NB4 (cell line): ENCODE measurements around the gene GABRR1.
A peak's percentile ranks its signal among the peaks of the same experiment; 100 is the strongest.

Source experiments
- DNase-seq: peaks from one replicate; pipeline ENCODE4 v3.0.0; 2010; ENCODE audit warnings: low read depth
- H3K4me3 ChIP-seq: one replicate; pipeline ENCODE4 v1.5.1; 2011; ENCODE audit warnings: mild to moderate bottlenecking, low read depth, low read length, moderate library complexity
- MYC ChIP-seq: IDR thresholded peaks from 2 replicates; pipeline ENCODE4 v1.6.1; 2011; ENCODE audit warnings: low read depth, low read length
- POLR2A ChIP-seq: IDR thresholded peaks from 2 replicates; pipeline ENCODE4 v1.6.1; 2011; ENCODE audit warnings: mild to moderate bottlenecking; ENCODE audit not compliant: insufficient read length; ENCODE audit errors: extremely low read depth
- TF ChIP-seq, protein P1 (sequence below): IDR thresholded peaks from 2 replicates; pipeline ENCODE4 v1.6.1; 2011; ENCODE audit warnings: low read depth, low read length
- TF ChIP-seq, protein P2 (sequence below): IDR thresholded peaks from one replicate; pipeline ENCODE4 v1.5.1; 2012; ENCODE audit warnings: low read depth, low read length

Gene GABRR1

DNA sequence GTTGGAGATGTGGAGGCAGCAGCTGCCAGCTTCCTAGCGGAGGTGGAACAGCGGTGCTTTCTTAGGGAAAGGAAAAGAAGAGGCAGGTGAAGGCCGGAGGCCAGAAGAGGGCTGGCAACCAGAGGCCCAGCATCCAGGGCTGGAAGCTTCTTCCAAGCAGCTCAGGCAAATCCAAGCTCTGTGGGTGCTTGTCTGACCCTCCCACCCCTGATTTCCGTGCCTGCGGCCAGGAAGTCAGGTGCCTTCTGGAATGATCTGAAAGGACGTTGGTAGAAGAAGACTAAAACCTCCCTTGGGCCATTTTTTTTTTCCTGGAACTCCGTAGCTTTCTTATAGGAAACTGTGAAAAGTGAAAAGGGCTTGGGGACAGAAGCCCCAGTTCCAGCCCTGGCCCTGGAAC is 33.1 kb upstream of the GABRR1 start:
- no peak for DNase-seq
- H3K4me3 ChIP-seq: no peak overlapping the region
- TF ChIP-seq MYC: no peak
- TF ChIP-seq, protein P1, sequence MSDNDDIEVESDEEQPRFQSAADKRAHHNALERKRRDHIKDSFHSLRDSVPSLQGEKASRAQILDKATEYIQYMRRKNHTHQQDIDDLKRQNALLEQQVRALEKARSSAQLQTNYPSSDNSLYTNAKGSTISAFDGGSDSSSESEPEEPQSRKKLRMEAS: no peak
- TF ChIP-seq, protein P2, sequence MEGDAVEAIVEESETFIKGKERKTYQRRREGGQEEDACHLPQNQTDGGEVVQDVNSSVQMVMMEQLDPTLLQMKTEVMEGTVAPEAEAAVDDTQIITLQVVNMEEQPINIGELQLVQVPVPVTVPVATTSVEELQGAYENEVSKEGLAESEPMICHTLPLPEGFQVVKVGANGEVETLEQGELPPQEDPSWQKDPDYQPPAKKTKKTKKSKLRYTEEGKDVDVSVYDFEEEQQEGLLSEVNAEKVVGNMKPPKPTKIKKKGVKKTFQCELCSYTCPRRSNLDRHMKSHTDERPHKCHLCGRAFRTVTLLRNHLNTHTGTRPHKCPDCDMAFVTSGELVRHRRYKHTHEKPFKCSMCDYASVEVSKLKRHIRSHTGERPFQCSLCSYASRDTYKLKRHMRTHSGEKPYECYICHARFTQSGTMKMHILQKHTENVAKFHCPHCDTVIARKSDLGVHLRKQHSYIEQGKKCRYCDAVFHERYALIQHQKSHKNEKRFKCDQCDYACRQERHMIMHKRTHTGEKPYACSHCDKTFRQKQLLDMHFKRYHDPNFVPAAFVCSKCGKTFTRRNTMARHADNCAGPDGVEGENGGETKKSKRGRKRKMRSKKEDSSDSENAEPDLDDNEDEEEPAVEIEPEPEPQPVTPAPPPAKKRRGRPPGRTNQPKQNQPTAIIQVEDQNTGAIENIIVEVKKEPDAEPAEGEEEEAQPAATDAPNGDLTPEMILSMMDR: no peak
- TF ChIP-seq POLR2A: no peak

GRCh38 chr6:89244241-89244985 is 27.3 kb upstream of the GABRR1 start:
- no peak overlapping the region for H3K4me3 ChIP-seq
- TF ChIP-seq, protein P2: no peak
- TF ChIP-seq, protein P1: no peak
- no peak for TF ChIP-seq MYC
- no peak for TF ChIP-seq POLR2A
- DNase-seq: no peak

GRCh38 chr6:89243331-89243629 is 26.1 kb upstream of the GABRR1 start:
- no peak overlapping the region for H3K4me3 ChIP-seq
- TF ChIP-seq, protein P1: no peak
- TF ChIP-seq MYC: no peak
- TF ChIP-seq POLR2A: no peak
- TF ChIP-seq, protein P2: no peak

GRCh38 chr6:89242574-89243330 is 25.6 kb upstream of the GABRR1 start:
- H3K4me3 ChIP-seq: no peak overlapping the region
- TF ChIP-seq POLR2A: no peak
- TF ChIP-seq, protein P2: peak; percentile 35
- DNase-seq: peak; percentile 65

More at GRCh38 chr6:89243331-89243629, 26.1 kb upstream of the GABRR1 start:
- DNase-seq: no peak

DNA sequence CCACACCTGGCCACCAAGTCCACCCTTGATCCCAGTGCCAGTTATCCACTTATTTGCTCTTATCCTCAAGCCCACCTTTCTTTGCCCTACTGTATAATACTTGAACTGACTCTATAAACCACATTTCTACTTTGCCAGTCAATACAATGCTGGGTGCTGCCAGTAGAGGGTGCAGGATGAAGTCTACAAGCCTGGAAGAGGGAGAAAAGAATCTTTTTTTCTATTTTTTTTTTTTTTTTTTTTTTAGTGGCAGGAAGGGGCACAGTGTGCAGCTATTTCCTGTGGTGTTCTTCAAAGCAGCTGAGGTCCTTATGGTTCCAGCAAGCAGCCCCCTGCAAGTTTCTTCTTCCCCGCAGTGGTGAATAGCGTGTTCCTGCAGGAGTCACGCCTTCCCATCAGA is 22.2 kb upstream of the GABRR1 start:
- DNase-seq: peak; percentile 51
- H3K4me3 ChIP-seq: no peak overlapping the region
- TF ChIP-seq, protein P2: peak; percentile 71
- TF ChIP-seq, protein P1: no peak; the same call in 1 of the 2 replicates
